ENCODE measurements around the gene ZNF423. TPM values are rescaled to one million over a fixed set of nuclear protein-coding genes. Genes with fewer than 3 reads are reported as not detected.

Gene ZNF423
- total RNA-seq, 6 experiments from 2014 or later, result not detected

DNA sequence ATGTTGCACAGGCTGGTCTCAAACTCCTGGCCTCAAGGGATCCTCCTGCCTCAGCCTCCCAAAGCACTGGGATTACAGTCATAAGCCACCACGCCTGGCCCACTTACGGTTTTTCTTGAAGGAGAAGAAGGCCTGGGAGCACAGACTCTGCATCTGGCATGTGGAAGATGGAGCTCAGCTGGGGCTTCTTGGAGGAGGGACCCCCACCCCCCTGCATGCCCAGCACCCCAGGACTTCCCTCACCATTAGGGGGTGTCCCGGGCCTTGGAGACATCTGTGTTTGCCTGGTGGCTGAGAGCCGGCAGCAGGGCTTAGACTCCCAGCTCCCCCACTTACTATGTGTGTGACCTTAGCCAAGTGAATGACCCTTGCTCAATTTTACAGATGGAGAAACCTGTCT is 204.7 kb downstream of the ZNF423 start:
- no peaks in the 10 kb centered on the region for H3K4me1 Mint-ChIP-seq (ENCODE audit: low read depth)
- H3K9me3 Mint-ChIP-seq, result peaks cover 28% of the 10 kb centered on the region
- H3K27me3 Mint-ChIP-seq (ENCODE audit: insufficient read depth), result 0 out of 2 replicates have a peak, but pooled peaks cover 1% of the 10 kb centered on the region
- TF ChIP-seq, protein P1, sequence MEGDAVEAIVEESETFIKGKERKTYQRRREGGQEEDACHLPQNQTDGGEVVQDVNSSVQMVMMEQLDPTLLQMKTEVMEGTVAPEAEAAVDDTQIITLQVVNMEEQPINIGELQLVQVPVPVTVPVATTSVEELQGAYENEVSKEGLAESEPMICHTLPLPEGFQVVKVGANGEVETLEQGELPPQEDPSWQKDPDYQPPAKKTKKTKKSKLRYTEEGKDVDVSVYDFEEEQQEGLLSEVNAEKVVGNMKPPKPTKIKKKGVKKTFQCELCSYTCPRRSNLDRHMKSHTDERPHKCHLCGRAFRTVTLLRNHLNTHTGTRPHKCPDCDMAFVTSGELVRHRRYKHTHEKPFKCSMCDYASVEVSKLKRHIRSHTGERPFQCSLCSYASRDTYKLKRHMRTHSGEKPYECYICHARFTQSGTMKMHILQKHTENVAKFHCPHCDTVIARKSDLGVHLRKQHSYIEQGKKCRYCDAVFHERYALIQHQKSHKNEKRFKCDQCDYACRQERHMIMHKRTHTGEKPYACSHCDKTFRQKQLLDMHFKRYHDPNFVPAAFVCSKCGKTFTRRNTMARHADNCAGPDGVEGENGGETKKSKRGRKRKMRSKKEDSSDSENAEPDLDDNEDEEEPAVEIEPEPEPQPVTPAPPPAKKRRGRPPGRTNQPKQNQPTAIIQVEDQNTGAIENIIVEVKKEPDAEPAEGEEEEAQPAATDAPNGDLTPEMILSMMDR (IDR thresholded peaks at IDR 0.05), result no peak
- H3K36me3 Mint-ChIP-seq (ENCODE audit: low read depth), result peaks cover 7% of the 10 kb centered on the region
- H3K27ac Mint-ChIP-seq, result no peak overlapping the region
- no peak for DNase-seq
- H3K4me3 Mint-ChIP-seq, result no peak overlapping the region

DNA sequence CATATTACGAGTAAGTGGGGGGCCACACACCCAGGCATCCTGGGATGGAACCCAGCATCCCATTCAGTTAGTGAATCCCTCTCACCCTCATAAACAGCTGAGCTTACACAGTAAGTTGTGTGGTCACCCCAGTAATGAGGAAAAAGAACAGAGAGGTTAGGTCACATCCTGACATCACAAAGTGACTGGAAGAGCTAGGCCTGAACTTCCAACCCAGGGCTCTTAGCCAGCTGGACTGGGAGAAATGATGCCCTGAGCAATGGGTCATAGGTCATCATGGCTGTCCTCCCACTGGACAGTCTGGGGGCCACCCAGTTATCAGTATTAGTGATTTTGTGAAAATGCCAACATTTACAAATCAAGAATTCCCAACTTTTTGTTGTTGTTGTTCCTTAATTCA is 205.3 kb downstream of the ZNF423 start:
- Mint-ChIP-seq H3K4me1 (ENCODE audit: low read depth) (no peaks in the 10 kb centered on the region), H3K36me3 (ENCODE audit: low read depth) (peaks cover 7% of the 10 kb centered on the region), H3K4me3 (no peak overlapping the region), H3K27ac (no peak overlapping the region), H3K27me3 (ENCODE audit: insufficient read depth) (0 out of 2 replicates have a peak, but pooled peaks cover 1% of the 10 kb centered on the region), H3K9me3 (peaks cover 33% of the 10 kb centered on the region)
- TF ChIP-seq, protein P1 (IDR thresholded peaks at IDR 0.05), result no peak
- no peak for DNase-seq

DNA sequence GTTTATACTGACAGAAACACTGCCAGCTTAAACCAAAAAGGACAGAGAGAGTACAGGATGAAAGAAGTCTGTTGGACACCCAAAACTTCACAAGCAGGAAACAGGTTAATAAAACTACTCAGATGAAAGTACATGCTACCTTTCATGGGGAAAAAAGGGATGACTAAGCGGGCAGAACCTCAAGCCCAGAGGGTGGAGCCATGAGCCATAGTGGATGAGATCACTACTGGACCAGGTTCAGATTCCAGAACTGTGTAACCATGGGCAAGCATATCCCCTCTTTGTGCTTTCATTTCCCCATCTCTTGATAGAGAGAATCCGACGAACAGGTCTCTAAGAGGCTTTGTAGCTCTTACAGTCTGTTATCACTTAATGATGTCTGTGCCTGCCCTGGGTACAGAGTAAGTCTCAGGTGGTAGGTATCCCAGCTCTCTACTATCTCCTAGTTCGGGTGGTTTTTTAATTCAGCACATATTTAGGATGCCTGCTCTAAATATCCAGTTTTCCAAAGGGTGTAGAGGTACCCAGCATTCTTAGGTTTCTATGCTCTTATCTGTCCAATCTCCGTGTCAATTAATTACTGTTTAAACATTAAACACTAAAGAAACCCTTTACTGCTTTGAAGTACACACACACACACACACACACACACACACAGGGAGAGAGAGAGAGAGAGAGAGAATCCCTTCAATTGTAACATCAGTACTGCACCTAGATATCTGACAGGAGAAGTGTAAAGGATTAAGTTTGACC is 206.7 kb downstream of the ZNF423 start:
- Mint-ChIP-seq H3K36me3 (ENCODE audit: low read depth) (peaks cover 7% of the 10 kb centered on the region), H3K27ac (no peak overlapping the region), H3K27me3 (ENCODE audit: insufficient read depth) (no peaks in the 10 kb centered on the region), H3K4me1 (ENCODE audit: low read depth) (peaks cover 1% of the 10 kb centered on the region), H3K9me3 (peaks cover 33% of the 10 kb centered on the region), H3K4me3 (no peak overlapping the region)
- DNase-seq, result no peak
- TF ChIP-seq, protein P1 (IDR thresholded peaks at IDR 0.05), result no peak

DNA sequence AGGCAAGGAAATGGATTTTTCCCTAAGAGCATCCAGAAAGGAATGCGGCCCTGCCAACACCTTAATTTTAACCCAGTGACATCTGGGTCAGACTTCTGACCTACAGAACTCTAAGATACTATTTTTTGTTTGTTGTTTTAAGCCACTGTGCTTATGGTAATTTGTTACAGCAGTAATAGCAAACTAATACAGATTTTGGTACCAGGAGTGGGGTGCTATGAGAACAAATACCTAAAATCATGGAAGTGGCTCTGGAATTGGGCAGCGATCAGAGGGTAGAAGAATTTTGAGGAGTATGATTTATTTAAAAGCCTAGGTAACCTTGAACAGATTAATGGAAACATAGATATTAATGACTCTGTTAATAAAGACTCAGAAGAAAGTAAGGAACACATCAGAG is 208.2 kb downstream of the ZNF423 start:
- peaks cover 13% of the 10 kb centered on the region for H3K4me1 Mint-ChIP-seq (ENCODE audit: low read depth)
- H3K9me3 Mint-ChIP-seq, result peaks cover 33% of the 10 kb centered on the region
- H3K4me3 Mint-ChIP-seq, result no peak overlapping the region
- H3K27me3 Mint-ChIP-seq (ENCODE audit: insufficient read depth), result no peaks in the 10 kb centered on the region
- H3K36me3 Mint-ChIP-seq (ENCODE audit: low read depth), result peaks cover 7% of the 10 kb centered on the region
- TF ChIP-seq, protein P1 (IDR thresholded peaks at IDR 0.05), result no peak
- no peak for DNase-seq
- H3K27ac Mint-ChIP-seq, result no peak overlapping the region

DNA sequence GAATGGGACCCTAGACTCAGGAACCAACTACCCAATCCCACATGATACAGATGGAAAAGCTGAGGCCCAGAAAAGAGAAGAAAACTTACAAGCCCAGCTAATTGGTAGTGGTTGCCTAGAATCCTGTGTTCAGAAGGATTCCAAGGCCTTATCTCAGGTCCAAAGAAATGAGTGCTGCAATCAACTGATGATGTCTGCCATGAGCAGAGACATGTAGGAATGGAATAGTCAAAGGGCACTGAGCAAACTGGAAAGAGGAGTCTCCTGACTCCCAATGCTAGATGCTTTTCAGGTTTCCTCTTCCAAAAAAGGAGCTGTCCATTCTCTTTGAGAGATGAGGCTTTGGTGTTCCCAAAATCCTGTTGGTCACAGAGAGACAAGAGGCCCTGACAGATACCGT is 210.6 kb downstream of the ZNF423 start:
- H3K27me3 Mint-ChIP-seq (ENCODE audit: insufficient read depth), result no peaks in the 10 kb centered on the region
- H3K36me3 Mint-ChIP-seq (ENCODE audit: low read depth), result peaks cover 7% of the 10 kb centered on the region
- TF ChIP-seq, protein P1 (IDR thresholded peaks at IDR 0.05), result no peak
- H3K4me1 Mint-ChIP-seq (ENCODE audit: low read depth), result peaks cover 13% of the 10 kb centered on the region
- no peak overlapping the region for H3K4me3 Mint-ChIP-seq
- peaks cover 33% of the 10 kb centered on the region for H3K9me3 Mint-ChIP-seq
- no peak for DNase-seq
- H3K27ac Mint-ChIP-seq, result no peak overlapping the region
